SK-N-SH (cell line): ENCODE measurements around the gene ATP1B1. TPM values are rescaled to one million over a fixed set of nuclear protein-coding genes. Genes with fewer than 3 reads are reported as not detected.

Experiments used
- CTCF ChIA-PET: fragments of 300-600, 350-600 bp; formaldehyde crosslinking; extraction: SDS; loops from one replicate; lab custom pipeline; 2021; lab: Yijun Ruan, JAX
- POLR2A ChIA-PET: fragments of 350-600 bp; sonication (Branson Sonifier 250); formaldehyde crosslinking; extraction: SDS; loops from one replicate; lab custom pipeline; 2020; ENCODE audit warnings: antibody characterized with exemption, inconsistent platforms; lab: Yijun Ruan, JAX
- DNase-seq: peaks from one replicate; pipeline ENCODE4 v3.0.0; 2012
- H2AFZ ChIP-seq: fragments of 200-600 bp; sonication (generic); 2 replicates; pipeline ENCODE4 v1.8.1; 2016; ENCODE audit warnings: antibody characterized with exemption, mild to moderate bottlenecking, low read depth
- H3F3A ChIP-seq: fragments of 200-600 bp; sonication (generic); replicated peaks from 2 replicates; pipeline ENCODE3; 2016; ENCODE audit warnings: antibody characterized with exemption, mild to moderate bottlenecking; ENCODE audit not compliant: insufficient read depth
- H3K27ac ChIP-seq, 2 experiments: fragments of 200-500 bp in 1 of 2; fragments of 200-600 bp in 1 of 2; sonication (Bioruptor generic) in 1 of 2; sonication (generic), shearing (Covaris generic) in 1 of 2; 2 replicates each; pipeline versions ENCODE4 v1.5.1 to v1.6.1; 2014 to 2016; ENCODE audit warnings: low read depth in 2 of 2, inconsistent platforms in 1 of 2, low read length in 1 of 2, mild to moderate bottlenecking in 1 of 2, mixed read lengths in 1 of 2
- H3K27me3 ChIP-seq: fragments of 200-600 bp; sonication (generic), shearing (Covaris generic); 2 replicates; pipeline ENCODE4 v1.6.1; 2016; ENCODE audit warnings: mixed run types; ENCODE audit not compliant: insufficient read depth
- H3K36me3 ChIP-seq, 2 experiments: fragments of 200-500 bp in 1 of 2; fragments of 200-600 bp in 1 of 2; sonication (Bioruptor generic) in 1 of 2; sonication (generic) in 1 of 2; replicated peaks in 1 of 2; 2 replicates each; pipeline versions ENCODE3 to v1.5.1; 2014 to 2016; ENCODE audit warnings: low read length in 1 of 2, mild to moderate bottlenecking in 1 of 2; ENCODE audit not compliant: insufficient read depth in 2 of 2, control insufficient read depth in 1 of 2
- H3K4me1 ChIP-seq, 2 experiments: fragments of 200-500 bp in 1 of 2; fragments of 200-600 bp in 1 of 2; sonication (Bioruptor generic) in 1 of 2; sonication (generic), shearing (Covaris generic) in 1 of 2; 2 replicates each; pipeline versions ENCODE4 v1.5.1 to v1.6.1; 2014 to 2016; ENCODE audit warnings: low read depth in 1 of 2, low read length in 1 of 2, mixed run types in 1 of 2; ENCODE audit not compliant: insufficient read depth in 2 of 2, control insufficient read depth in 1 of 2
- H3K4me2 ChIP-seq: fragments of 200-600 bp; sonication (generic), shearing (Covaris generic); 2 replicates; pipeline ENCODE4 v1.6.1; 2017; ENCODE audit warnings: mixed run types
- H3K4me3 ChIP-seq, 2 experiments: fragments of 200-500 bp in 1 of 2; fragments of 200-600 bp in 1 of 2; sonication (Bioruptor generic) in 1 of 2; sonication (generic), shearing (Covaris generic) in 1 of 2; 2 replicates each; pipeline versions ENCODE4 v1.5.1 to v1.8.1; 2014 to 2016; ENCODE audit warnings: low read depth in 2 of 2, inconsistent platforms in 1 of 2, low read length in 1 of 2, mild to moderate bottlenecking in 1 of 2, mixed read lengths in 1 of 2, moderate library complexity in 1 of 2
- H3K79me2 ChIP-seq: fragments of 200-600 bp; sonication (generic); 2 replicates; pipeline ENCODE4 v1.8.1; 2017; ENCODE audit warnings: mild to moderate bottlenecking; ENCODE audit not compliant: insufficient read depth
- H3K9ac ChIP-seq: fragments of 200-600 bp; sonication (generic); 2 replicates; pipeline ENCODE4 v1.6.1; 2017; ENCODE audit warnings: mixed run types
- H3K9me2 ChIP-seq: fragments of 200-600 bp; sonication (generic); 2 replicates; pipeline ENCODE4 v1.6.1; 2017; ENCODE audit warnings: mixed run types
- H3K9me3 ChIP-seq: fragments of 200-600 bp; sonication (generic); 2 replicates; pipeline ENCODE4 v1.6.1; 2017; ENCODE audit warnings: mixed run types, mild to moderate bottlenecking, moderate library complexity
- H4K20me1 ChIP-seq: fragments of 200-600 bp; sonication (generic); 2 replicates; pipeline ENCODE4 v1.6.1; 2017; ENCODE audit warnings: mild to moderate bottlenecking, mixed run types; ENCODE audit not compliant: insufficient read depth
- CHD2 ChIP-seq: fragments of 150-350 bp; IDR thresholded peaks from 2 replicates; pipeline ENCODE4 v1.6.1; 2018; ENCODE audit warnings: low read length; ENCODE audit not compliant: partially characterized antibody
- ELF1 ChIP-seq: IDR thresholded peaks from 2 replicates; pipeline ENCODE4 v1.4.0; 2012
- EZH2phosphoT487 ChIP-seq: fragments of 200-600 bp; sonication (generic); IDR thresholded peaks from 2 replicates; pipeline ENCODE4 v1.6.1; 2017; ENCODE audit warnings: low read depth, mixed run types, mild to moderate bottlenecking, antibody characterized with exemption, moderate library complexity, borderline replicate concordance
- GABPA ChIP-seq: IDR thresholded peaks from 2 replicates; pipeline ENCODE4 v1.4.0; 2012; ENCODE audit warnings: low read depth, mild to moderate bottlenecking
- GATA2 ChIP-seq: sonication (generic); formaldehyde crosslinking; IDR thresholded peaks from 2 replicates; pipeline ENCODE4 v1.5.0; 2020; ENCODE audit warnings: mild to moderate bottlenecking, missing genetic modification reagents
- JUND ChIP-seq: IDR thresholded peaks from 2 replicates; pipeline ENCODE4 v1.4.0; 2012
- MXI1 ChIP-seq: IDR thresholded peaks from 2 replicates; pipeline ENCODE4 v1.6.1; 2012; ENCODE audit warnings: mild to moderate bottlenecking, low read depth, low read length, improper control_type of control experiment
- NFIC ChIP-seq: IDR thresholded peaks from 2 replicates; pipeline ENCODE4 v1.4.0; 2012; ENCODE audit warnings: borderline replicate concordance
- NRF1 ChIP-seq: IDR thresholded peaks from 2 replicates; pipeline ENCODE4 v1.6.1; 2012; ENCODE audit warnings: low read depth, mild to moderate bottlenecking, low read length
- RCOR1 ChIP-seq: fragments of 150-350 bp; IDR thresholded peaks from 2 replicates; pipeline ENCODE4 v1.6.1; 2017; ENCODE audit warnings: antibody characterized with exemption, low read length
- TAF1 ChIP-seq: IDR thresholded peaks from 2 replicates; pipeline ENCODE4 v1.6.1; 2012; ENCODE audit warnings: low read depth, mild to moderate bottlenecking, low read length, moderate library complexity, borderline replicate concordance
- TCF12 ChIP-seq: IDR thresholded peaks from 2 replicates; pipeline ENCODE4 v1.4.0; 2012
- TEAD4 ChIP-seq: IDR thresholded peaks from 2 replicates; pipeline ENCODE4 v1.4.0; 2012; ENCODE audit warnings: mild to moderate bottlenecking, borderline replicate concordance; ENCODE audit not compliant: insufficient read depth
- YY1 ChIP-seq: IDR thresholded peaks from 2 replicates; pipeline ENCODE4 v1.4.0; 2012; ENCODE audit warnings: low read depth, mild to moderate bottlenecking
- WGBS: methylation state at CpG from one replicate; pipeline ENCODE4 v1.1.6; 2017; ENCODE audit warnings: low lambda C conversion rate; 5-methylcytosine and 5-hydroxymethylcytosine counted together
- polyA plus RNA-seq, 3 experiments: library from polyadenylated mRNA; depleted of rRNA; stranded (reverse); fragments of >200 nt; gene quantifications; 2 replicates each; pipeline ENCODE4 v1.2.3, GENCODE V29; 2012
- TF ChIP-seq, protein P1 (sequence below): fragments of 150-350 bp; IDR thresholded peaks from 2 replicates; pipeline ENCODE4 v1.6.1; 2016; ENCODE audit warnings: mild to moderate bottlenecking, low read depth, low read length
- TF ChIP-seq, protein P2 (sequence below): IDR thresholded peaks from 2 replicates; pipeline ENCODE4 v1.4.0; 2012; ENCODE audit warnings: low read depth, borderline replicate concordance
- TF ChIP-seq, protein P3 (sequence below): fragments of 200-600 bp; sonication (generic); IDR thresholded peaks from 2 replicates; pipeline ENCODE4 v1.6.1; 2017; ENCODE audit warnings: antibody characterized with exemption, mild to moderate bottlenecking, moderate library complexity
- TF ChIP-seq, protein P4 (sequence below): IDR thresholded peaks from 2 replicates; pipeline ENCODE4 v1.4.0; 2012; ENCODE audit warnings: low read depth, borderline replicate concordance
- TF ChIP-seq, protein P5 (sequence below): IDR thresholded peaks from 2 replicates; pipeline ENCODE4 v1.6.1; 2012; ENCODE audit warnings: mild to moderate bottlenecking, low read depth, low read length, moderate library complexity
- TF ChIP-seq, protein P6 (sequence below): IDR thresholded peaks from 2 replicates; pipeline ENCODE4 v1.4.0; 2012; ENCODE audit warnings: low read depth

The ATP1B1 gene
- polyA plus RNA-seq, 1 of the 3 experiments (the other 2 are of a cell fraction) = 49.5 TPM

DNA sequence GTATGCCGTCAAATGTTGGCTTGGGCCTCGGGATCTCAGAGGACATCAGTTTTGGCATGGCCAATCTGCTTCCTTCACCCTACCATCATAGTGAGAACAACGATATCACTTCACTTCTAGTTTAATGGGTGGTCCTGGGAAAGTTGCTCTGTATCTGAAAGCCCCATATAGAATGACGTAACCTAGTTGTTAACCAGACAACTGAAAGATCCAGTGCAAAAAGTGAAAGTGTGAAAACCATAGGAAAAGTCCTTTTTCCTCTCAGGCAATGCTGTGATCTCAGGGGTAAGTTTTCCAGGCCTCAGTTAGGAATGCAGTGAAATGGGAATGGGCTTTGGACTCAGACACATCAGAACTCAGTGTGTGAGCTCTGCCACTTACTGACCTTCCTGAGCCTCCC, 18.6 kb upstream of the ATP1B1 start:
- CTCF ChIA-PET = interaction anchor here (1.2 to 1.5 kb wide), 2 partner anchors 21 to 485 kb away, joined by 3 read pairs; no protein-coding TSS in a partner anchor
- H3K9me2 ChIP-seq = no peaks in the 10 kb centered on the region
- H4K20me1 ChIP-seq = no peaks in the 10 kb centered on the region
- no peak for DNase-seq
- peaks cover 0 to 28% of the 10 kb centered on the region in 2 experiments; a peak in 2 of 4 replicates for H3K4me1 ChIP-seq
- H2AFZ ChIP-seq = no peak overlapping the region
- H3K27ac ChIP-seq = peak overlapping the region in 1 of 2 experiments; percentile 77; a peak in 2 of 4 replicates
- H3K9me3 ChIP-seq = no peaks in the 10 kb centered on the region
- 83% methylated on average over 4 of the region's 4 CpGs for WGBS
- POLR2A ChIA-PET = interaction anchor here (1.1 kb wide), 1 partner anchor 20 kb away, joined by 4 read pairs; no protein-coding TSS in a partner anchor
- no peaks in the 10 kb centered on the region for H3F3A ChIP-seq
- H3K4me2 ChIP-seq = no peak overlapping the region
- H3K27me3 ChIP-seq = no peaks in the 10 kb centered on the region
- no peak overlapping the region for H3K4me3 ChIP-seq
- TF ChIP-seq TEAD4 (no peak), GATA2 (CRISPR knock-in tag) (no peak), GABPA (no peak), TAF1 (no peak), RCOR1 (no peak), YY1 (no peak), MXI1 (no peak), CHD2 (no peak), TCF12 (no peak), NRF1 (no peak), NFIC (no peak), JUND (no peak), ELF1 (no peak), EZH2phosphoT487 (no peak)
- TF ChIP-seq, protein P1, sequence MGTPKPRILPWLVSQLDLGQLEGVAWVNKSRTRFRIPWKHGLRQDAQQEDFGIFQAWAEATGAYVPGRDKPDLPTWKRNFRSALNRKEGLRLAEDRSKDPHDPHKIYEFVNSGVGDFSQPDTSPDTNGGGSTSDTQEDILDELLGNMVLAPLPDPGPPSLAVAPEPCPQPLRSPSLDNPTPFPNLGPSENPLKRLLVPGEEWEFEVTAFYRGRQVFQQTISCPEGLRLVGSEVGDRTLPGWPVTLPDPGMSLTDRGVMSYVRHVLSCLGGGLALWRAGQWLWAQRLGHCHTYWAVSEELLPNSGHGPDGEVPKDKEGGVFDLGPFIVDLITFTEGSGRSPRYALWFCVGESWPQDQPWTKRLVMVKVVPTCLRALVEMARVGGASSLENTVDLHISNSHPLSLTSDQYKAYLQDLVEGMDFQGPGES = no peak
- TF ChIP-seq, protein P2, sequence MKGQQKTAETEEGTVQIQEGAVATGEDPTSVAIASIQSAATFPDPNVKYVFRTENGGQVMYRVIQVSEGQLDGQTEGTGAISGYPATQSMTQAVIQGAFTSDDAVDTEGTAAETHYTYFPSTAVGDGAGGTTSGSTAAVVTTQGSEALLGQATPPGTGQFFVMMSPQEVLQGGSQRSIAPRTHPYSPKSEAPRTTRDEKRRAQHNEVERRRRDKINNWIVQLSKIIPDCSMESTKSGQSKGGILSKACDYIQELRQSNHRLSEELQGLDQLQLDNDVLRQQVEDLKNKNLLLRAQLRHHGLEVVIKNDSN = no peak
- TF ChIP-seq, protein P3, sequence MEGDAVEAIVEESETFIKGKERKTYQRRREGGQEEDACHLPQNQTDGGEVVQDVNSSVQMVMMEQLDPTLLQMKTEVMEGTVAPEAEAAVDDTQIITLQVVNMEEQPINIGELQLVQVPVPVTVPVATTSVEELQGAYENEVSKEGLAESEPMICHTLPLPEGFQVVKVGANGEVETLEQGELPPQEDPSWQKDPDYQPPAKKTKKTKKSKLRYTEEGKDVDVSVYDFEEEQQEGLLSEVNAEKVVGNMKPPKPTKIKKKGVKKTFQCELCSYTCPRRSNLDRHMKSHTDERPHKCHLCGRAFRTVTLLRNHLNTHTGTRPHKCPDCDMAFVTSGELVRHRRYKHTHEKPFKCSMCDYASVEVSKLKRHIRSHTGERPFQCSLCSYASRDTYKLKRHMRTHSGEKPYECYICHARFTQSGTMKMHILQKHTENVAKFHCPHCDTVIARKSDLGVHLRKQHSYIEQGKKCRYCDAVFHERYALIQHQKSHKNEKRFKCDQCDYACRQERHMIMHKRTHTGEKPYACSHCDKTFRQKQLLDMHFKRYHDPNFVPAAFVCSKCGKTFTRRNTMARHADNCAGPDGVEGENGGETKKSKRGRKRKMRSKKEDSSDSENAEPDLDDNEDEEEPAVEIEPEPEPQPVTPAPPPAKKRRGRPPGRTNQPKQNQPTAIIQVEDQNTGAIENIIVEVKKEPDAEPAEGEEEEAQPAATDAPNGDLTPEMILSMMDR = no peak
- TF ChIP-seq, protein P4, sequence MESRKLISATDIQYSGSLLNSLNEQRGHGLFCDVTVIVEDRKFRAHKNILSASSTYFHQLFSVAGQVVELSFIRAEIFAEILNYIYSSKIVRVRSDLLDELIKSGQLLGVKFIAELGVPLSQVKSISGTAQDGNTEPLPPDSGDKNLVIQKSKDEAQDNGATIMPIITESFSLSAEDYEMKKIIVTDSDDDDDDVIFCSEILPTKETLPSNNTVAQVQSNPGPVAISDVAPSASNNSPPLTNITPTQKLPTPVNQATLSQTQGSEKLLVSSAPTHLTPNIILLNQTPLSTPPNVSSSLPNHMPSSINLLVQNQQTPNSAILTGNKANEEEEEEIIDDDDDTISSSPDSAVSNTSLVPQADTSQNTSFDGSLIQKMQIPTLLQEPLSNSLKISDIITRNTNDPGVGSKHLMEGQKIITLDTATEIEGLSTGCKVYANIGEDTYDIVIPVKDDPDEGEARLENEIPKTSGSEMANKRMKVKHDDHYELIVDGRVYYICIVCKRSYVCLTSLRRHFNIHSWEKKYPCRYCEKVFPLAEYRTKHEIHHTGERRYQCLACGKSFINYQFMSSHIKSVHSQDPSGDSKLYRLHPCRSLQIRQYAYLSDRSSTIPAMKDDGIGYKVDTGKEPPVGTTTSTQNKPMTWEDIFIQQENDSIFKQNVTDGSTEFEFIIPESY = no peak
- TF ChIP-seq, protein P5, sequence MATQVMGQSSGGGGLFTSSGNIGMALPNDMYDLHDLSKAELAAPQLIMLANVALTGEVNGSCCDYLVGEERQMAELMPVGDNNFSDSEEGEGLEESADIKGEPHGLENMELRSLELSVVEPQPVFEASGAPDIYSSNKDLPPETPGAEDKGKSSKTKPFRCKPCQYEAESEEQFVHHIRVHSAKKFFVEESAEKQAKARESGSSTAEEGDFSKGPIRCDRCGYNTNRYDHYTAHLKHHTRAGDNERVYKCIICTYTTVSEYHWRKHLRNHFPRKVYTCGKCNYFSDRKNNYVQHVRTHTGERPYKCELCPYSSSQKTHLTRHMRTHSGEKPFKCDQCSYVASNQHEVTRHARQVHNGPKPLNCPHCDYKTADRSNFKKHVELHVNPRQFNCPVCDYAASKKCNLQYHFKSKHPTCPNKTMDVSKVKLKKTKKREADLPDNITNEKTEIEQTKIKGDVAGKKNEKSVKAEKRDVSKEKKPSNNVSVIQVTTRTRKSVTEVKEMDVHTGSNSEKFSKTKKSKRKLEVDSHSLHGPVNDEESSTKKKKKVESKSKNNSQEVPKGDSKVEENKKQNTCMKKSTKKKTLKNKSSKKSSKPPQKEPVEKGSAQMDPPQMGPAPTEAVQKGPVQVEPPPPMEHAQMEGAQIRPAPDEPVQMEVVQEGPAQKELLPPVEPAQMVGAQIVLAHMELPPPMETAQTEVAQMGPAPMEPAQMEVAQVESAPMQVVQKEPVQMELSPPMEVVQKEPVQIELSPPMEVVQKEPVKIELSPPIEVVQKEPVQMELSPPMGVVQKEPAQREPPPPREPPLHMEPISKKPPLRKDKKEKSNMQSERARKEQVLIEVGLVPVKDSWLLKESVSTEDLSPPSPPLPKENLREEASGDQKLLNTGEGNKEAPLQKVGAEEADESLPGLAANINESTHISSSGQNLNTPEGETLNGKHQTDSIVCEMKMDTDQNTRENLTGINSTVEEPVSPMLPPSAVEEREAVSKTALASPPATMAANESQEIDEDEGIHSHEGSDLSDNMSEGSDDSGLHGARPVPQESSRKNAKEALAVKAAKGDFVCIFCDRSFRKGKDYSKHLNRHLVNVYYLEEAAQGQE = no peak
- TF ChIP-seq, protein P6, sequence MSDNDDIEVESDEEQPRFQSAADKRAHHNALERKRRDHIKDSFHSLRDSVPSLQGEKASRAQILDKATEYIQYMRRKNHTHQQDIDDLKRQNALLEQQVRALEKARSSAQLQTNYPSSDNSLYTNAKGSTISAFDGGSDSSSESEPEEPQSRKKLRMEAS = no peak
- no peaks in the 10 kb centered on the region for H3K36me3 ChIP-seq
- no peaks in the 10 kb centered on the region for H3K79me2 ChIP-seq
- H3K9ac ChIP-seq = no peak overlapping the region
